Measurements from ENCODE around the gene TAS2R41. TPM values are rescaled to one million over a fixed set of nuclear protein-coding genes. Genes with fewer than 3 reads are reported as not detected.

The TAS2R41 gene
- polyA plus RNA-seq, 1 donor (not counting 4 experiments of a cell fraction or from before 2014, with no cell fraction given), result not detected

DNA sequence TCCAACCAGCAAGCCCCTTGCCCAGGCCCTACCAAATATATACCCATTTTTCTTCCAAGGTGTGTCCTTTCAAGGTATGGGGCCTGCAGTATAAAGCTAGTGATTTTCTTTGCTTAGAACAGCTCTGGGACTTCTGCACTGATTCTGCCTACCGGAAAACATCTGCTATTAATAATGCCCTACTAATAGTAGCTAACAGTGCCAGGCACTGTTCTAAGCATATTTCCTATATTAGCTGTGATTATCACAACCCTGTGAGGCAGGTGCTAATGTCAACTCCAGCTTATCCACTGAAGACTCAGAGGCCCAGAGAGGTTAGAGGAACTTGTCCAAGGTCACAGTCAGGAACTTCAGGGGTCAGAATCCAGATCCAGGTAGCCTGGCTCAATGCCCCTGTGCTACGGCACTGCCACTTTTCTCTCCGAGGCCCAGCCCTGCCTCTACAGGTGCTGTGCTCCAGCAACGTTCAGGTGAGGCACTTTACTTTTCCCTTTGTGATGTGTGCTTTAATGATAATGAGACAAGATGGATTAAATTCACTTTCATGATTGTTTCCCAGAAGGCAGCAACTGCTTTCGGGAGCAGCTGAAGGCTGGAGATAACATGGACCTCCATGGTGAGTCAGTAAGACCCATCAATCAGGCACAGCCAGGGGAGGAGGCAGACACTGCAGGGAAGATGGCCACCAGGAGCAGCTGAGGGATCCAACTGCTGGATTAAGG is 26.7 kb downstream of the TAS2R41 start:
- Histone ChIP-seq H3K9me1 (ENCODE audit: control insufficient read depth, extremely low read depth, insufficient read depth, low read length) (no peaks in the 10 kb centered on the region), H3K4me3 (ENCODE audit: control insufficient read depth in 2 of 3, extremely low read depth in 1 of 3, insufficient read depth in 2 of 3, low read depth in 1 of 3, low read length in 3 of 3) (no peak overlapping the region), H3K9ac (ENCODE audit: control insufficient read depth, extremely low read depth, insufficient read depth, low read length) (no peak overlapping the region), H4K20me1 (ENCODE audit: control insufficient read depth, extremely low read depth, insufficient read depth, low read length) (no peaks in the 10 kb centered on the region), H2AFZ (ENCODE audit: control insufficient read depth, low read length) (no peak overlapping the region), H3K36me3 (ENCODE audit: control insufficient read depth in 2 of 2, extremely low read depth in 1 of 2, insufficient read depth in 2 of 2, low read length in 2 of 2) (no peaks in the 10 kb centered on the region), H3K9me3 (ENCODE audit: control insufficient read depth, low read depth, low read length) (no peaks in the 10 kb centered on the region), H3K27me3 (ENCODE audit: control insufficient read depth, extremely low read depth, insufficient read depth, low read length) (no peaks in the 10 kb centered on the region), H3K79me2 (ENCODE audit: control insufficient read depth, insufficient read depth, low read length) (no peaks in the 10 kb centered on the region), H3K27ac (ENCODE audit: control insufficient read depth, insufficient read depth, low read length) (no peak overlapping the region), H3K4me1 (ENCODE audit: control insufficient read depth, extremely low read depth, insufficient read depth, low read length) (peaks cover 8% of the 10 kb centered on the region), H3K4me2 (ENCODE audit: control insufficient read depth, extremely low read depth, insufficient read depth, low read depth, low read length) (no peak overlapping the region)
- TF ChIP-seq EZH2 (IDR thresholded peaks at IDR 0.05; ENCODE audit: low read length), result no peak
- TF ChIP-seq, protein P1, sequence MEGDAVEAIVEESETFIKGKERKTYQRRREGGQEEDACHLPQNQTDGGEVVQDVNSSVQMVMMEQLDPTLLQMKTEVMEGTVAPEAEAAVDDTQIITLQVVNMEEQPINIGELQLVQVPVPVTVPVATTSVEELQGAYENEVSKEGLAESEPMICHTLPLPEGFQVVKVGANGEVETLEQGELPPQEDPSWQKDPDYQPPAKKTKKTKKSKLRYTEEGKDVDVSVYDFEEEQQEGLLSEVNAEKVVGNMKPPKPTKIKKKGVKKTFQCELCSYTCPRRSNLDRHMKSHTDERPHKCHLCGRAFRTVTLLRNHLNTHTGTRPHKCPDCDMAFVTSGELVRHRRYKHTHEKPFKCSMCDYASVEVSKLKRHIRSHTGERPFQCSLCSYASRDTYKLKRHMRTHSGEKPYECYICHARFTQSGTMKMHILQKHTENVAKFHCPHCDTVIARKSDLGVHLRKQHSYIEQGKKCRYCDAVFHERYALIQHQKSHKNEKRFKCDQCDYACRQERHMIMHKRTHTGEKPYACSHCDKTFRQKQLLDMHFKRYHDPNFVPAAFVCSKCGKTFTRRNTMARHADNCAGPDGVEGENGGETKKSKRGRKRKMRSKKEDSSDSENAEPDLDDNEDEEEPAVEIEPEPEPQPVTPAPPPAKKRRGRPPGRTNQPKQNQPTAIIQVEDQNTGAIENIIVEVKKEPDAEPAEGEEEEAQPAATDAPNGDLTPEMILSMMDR (optimal IDR thresholded peaks at IDR 0.05 in 1 of 3, IDR thresholded peaks at IDR 0.05 in 1 of 3, conservative IDR thresholded peaks at IDR 0.05 in 1 of 3; ENCODE audit: extremely low read depth in 1 of 3, insufficient read depth in 2 of 3, low read length in 3 of 3), result no peak
- no peak for FAIRE-seq
- dilution Hi-C loops (cut with MboI; ENCODE audit: extremely low pct_ligation_motif_present, low sequenced_read_pairs), result no loop called here
- no peak for DNase-seq (ENCODE audit: low read depth, low spot score)

DNA sequence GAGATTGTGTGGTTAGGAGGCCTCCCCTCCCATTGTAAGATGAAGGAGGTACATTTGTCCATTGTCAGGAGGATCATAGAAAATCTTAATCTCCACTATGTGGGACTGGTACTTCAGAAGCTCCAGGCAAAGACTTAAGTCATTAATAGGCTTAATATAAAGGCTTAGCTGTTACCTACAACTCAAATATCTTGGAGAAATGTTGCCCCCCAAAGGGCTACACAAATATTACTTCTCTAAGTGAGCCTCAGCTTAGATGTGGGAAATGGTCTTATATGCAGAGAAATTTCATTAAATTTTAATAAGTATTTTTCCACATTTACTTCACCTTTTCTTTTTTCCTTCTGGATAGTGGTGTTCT is 27.2 kb downstream of the TAS2R41 start:
- Histone ChIP-seq H3K4me1 (ENCODE audit: control insufficient read depth, extremely low read depth, insufficient read depth, low read length) (peaks cover 8% of the 10 kb centered on the region), H3K27me3 (ENCODE audit: control insufficient read depth, extremely low read depth, insufficient read depth, low read length) (no peaks in the 10 kb centered on the region), H3K79me2 (ENCODE audit: control insufficient read depth, insufficient read depth, low read length) (no peaks in the 10 kb centered on the region), H3K27ac (ENCODE audit: control insufficient read depth, insufficient read depth, low read length) (no peak overlapping the region), H3K36me3 (ENCODE audit: control insufficient read depth in 2 of 2, extremely low read depth in 1 of 2, insufficient read depth in 2 of 2, low read length in 2 of 2) (no peaks in the 10 kb centered on the region), H3K9ac (ENCODE audit: control insufficient read depth, extremely low read depth, insufficient read depth, low read length) (no peak overlapping the region), H4K20me1 (ENCODE audit: control insufficient read depth, extremely low read depth, insufficient read depth, low read length) (no peaks in the 10 kb centered on the region), H3K9me3 (ENCODE audit: control insufficient read depth, low read depth, low read length) (no peaks in the 10 kb centered on the region), H3K4me2 (ENCODE audit: control insufficient read depth, extremely low read depth, insufficient read depth, low read depth, low read length) (no peak overlapping the region), H2AFZ (ENCODE audit: control insufficient read depth, low read length) (no peak overlapping the region), H3K4me3 (ENCODE audit: control insufficient read depth in 2 of 3, extremely low read depth in 1 of 3, insufficient read depth in 2 of 3, low read depth in 1 of 3, low read length in 3 of 3) (no peak overlapping the region), H3K9me1 (ENCODE audit: control insufficient read depth, extremely low read depth, insufficient read depth, low read length) (no peaks in the 10 kb centered on the region)
- DNase-seq (ENCODE audit: low read depth, low spot score) (no peak), FAIRE-seq (no peak)
- TF ChIP-seq, protein P1 (optimal IDR thresholded peaks at IDR 0.05 in 1 of 3, IDR thresholded peaks at IDR 0.05 in 1 of 3, conservative IDR thresholded peaks at IDR 0.05 in 1 of 3; ENCODE audit: extremely low read depth in 1 of 3, insufficient read depth in 2 of 3, low read length in 3 of 3), result no peak
- no peak for TF ChIP-seq EZH2 (IDR thresholded peaks at IDR 0.05; ENCODE audit: low read length)
- dilution Hi-C loops (cut with MboI; ENCODE audit: extremely low pct_ligation_motif_present, low sequenced_read_pairs), result no loop called here
